Stimulated activated CD8-positive, alpha-beta memory T cell treated with anti-CD3 and anti-CD28 coated beads, Interleukin-4, amount 100 ng/mL, for 1 hour (primary cell): ENCODE measurements around the gene NWD2.
"Not testable (repeated sequence)": the region's sequence is repeated elsewhere in the genome, so short reads cannot be mapped to it uniquely, and the experiment has no call there.

Experiments used
- DNase-seq, 2 donors: peaks; one replicate each; pipeline ENCODE4 v3.0.0-alpha.2; 2020; ENCODE audit warnings: low read depth in 2 of 2, low spot score in 1 of 2

The NWD2 gene

DNA sequence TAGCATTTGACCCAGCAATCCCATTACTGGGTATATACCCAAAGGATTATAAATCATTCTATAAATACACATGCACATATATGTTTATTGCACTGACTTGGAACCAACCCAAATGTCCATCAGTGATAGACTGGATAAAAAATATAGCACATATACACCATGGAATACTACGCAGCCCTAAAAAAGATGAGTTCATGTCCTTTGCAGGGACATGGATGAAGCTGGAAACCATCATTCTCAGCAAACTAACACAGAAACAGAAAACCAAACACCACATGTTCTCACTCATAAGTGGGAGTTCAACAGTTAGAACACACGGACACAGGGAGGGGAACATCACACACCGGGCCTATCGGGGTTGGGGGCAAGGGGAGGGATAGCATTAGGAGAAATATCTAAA, 250.8 kb downstream of the NWD2 start:
- not testable (repeated sequence) for DNase-seq
